ENCODE results near the gene RAB9B. TPM values are rescaled to one million over a fixed set of nuclear protein-coding genes. Genes with fewer than 3 reads are reported as not detected.
A peak's percentile ranks its signal among the peaks of the same experiment; 100 is the strongest.

Gene RAB9B
- total and polyA plus RNA-seq, 2 of the 13 experiments (the other 11 are each of a cell fraction or from before 2014, with no cell fraction given), result 0.04 TPM; not detected in 1

- peak; percentile 19; the same call in 1 of the 2 replicates for TF ChIP-seq ZBTB14 (CRISPR knock-in tag; IDR thresholded peaks at IDR 0.05)
These were observed at the start of gene RAB9B (continued) for GRCh38 chrX:103831803-103832544.

- Histone ChIP-seq H3K4me2 (ENCODE audit: low read depth, low read length) (no peak overlapping the region), H3K36me3 (replicated peaks in 1 of 2; ENCODE audit: control insufficient read depth in 1 of 2, insufficient read depth in 2 of 2, low read length in 2 of 2) (no peaks in the 10 kb centered on the region), H4K20me1 (ENCODE audit: insufficient read depth, low read length) (no peaks in the 10 kb centered on the region), H3K79me2 (ENCODE audit: insufficient read depth, low read length) (no peaks in the 10 kb centered on the region), H3K4me3 (replicated peaks in 1 of 3; ENCODE audit: insufficient read depth in 1 of 3, low read depth in 2 of 3, low read length in 3 of 3) (no peak overlapping the region), H3K9ac (ENCODE audit: insufficient read depth, low read depth, low read length) (no peak overlapping the region), H3K9me3 (ENCODE audit: low read length) (no peaks in the 10 kb centered on the region), H3K4me1 (ENCODE audit: insufficient read depth, low read length) (no peaks in the 10 kb centered on the region), H3K27ac (ENCODE audit: extremely low read length, insufficient read depth, low read length) (no peak overlapping the region), H2AFZ (ENCODE audit: low read length) (no peak overlapping the region), H3K27me3 (ENCODE audit: control insufficient read depth in 1 of 2, insufficient read depth in 2 of 2, low read length in 2 of 2) (no peaks in the 10 kb centered on the region)
- no peak for ATAC-seq
- no peak for FAIRE-seq
- no peak for DNase-seq (ENCODE audit: low spot score)
- 0% methylated on average over 2 of the region's 2 CpGs for WGBS (ENCODE audit: low lambda C conversion rate)
- intact Hi-C loops (cut with micrococcal nuclease; ENCODE audit: unreplicated experiment), result no loop called here
- in situ Hi-C loops (cut with HindIII; ENCODE audit: extremely low pct_ligation_motif_present, low pct_unique_long_range_greater_than_20kb), result no loop called here
- BruUV-seq (replicated peaks), result no TSS peak
- ChIA-PET POLR2A (no interaction called here), CTCF (ENCODE audit: low intra/inter-chr PET ratio, low total read pairs) (no interaction called here)
- TF ChIP-seq HNRNPLL (IDR thresholded peaks at IDR 0.05; ENCODE audit: low read depth, low read length, poor library complexity, severe bottlenecking), result no peak
- no peak for TF ChIP-seq ESRRA (CRISPR knock-in tag; IDR thresholded peaks at IDR 0.05; ENCODE audit: low read depth)
- TF ChIP-seq DR1 (CRISPR knock-in tag; IDR thresholded peaks at IDR 0.05), result no peak
- no peak for TF ChIP-seq PBX2 (CRISPR knock-in tag; IDR thresholded peaks at IDR 0.05)
- TF ChIP-seq ZNF770 (CRISPR knock-in tag; IDR thresholded peaks at IDR 0.05), result no peak
- TF ChIP-seq ZNF431 (CRISPR knock-in tag; IDR thresholded peaks at IDR 0.05; ENCODE audit: borderline replicate concordance, low read depth), result no peak
- no peak for TF ChIP-seq ZNF678 (CRISPR knock-in tag; IDR thresholded peaks at IDR 0.05)
- TF ChIP-seq MXD1 (CRISPR knock-in tag; IDR thresholded peaks at IDR 0.05), result no peak
- TF ChIP-seq ZNF709 (CRISPR knock-in tag; IDR thresholded peaks at IDR 0.05), result no peak
- no peak for TF ChIP-seq GTF3A (CRISPR knock-in tag; conservative IDR thresholded peaks at IDR 0.05)
- no peak for TF ChIP-seq ZNF10 (CRISPR knock-in tag; IDR thresholded peaks at IDR 0.05; ENCODE audit: borderline replicate concordance, low read depth)
- no peak for TF ChIP-seq ZZZ3 (CRISPR knock-in tag; IDR thresholded peaks at IDR 0.05; ENCODE audit: borderline replicate concordance)
- TF ChIP-seq SMARCE1 (IDR thresholded peaks at IDR 0.05; ENCODE audit: borderline replicate concordance), result no peak
- TF ChIP-seq ZBTB33 (CRISPR knock-in tag; IDR thresholded peaks at IDR 0.05), result no peak
- no peak for TF ChIP-seq ZSCAN31 (CRISPR knock-in tag; IDR thresholded peaks at IDR 0.05; ENCODE audit: low read depth)
These were observed 47.3 kb upstream of the RAB9B start for GRCh38 chrX:103879339-103879738.
